ENCODE measurements around the gene FGF4. TPM values are rescaled to one million over a fixed set of nuclear protein-coding genes. Genes with fewer than 3 reads are reported as not detected.

FGF4 gene
- total RNA-seq, 1 donor from 2014 or later, result not detected

DNA sequence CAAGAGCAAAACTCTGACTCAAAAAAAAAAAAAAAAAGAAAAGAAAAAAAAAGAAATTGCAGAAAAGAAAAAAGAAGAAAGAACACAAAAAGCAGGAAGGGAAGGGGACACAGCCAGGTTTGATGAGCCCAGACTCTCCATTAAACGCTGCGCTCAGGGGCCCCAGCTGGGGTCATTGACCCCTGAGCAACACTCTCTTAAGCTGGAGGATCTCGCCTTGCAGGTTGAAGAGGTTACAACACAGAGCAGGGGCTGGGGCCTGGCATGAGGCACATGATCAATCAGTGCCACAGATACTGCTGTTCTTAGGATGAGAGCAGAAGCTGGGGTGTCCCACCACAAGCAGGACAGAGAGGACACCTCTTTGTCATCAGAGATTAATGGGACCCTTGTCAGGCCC is 36.3 kb upstream of the FGF4 start:
- no peak overlapping the region for H3K4me3 ChIP-seq
- peaks cover 71% of the 10 kb centered on the region for H3K27me3 ChIP-seq (ENCODE audit: low read depth)
- no peak for DNase-seq
- H3K9me3 ChIP-seq (replicated peaks), result no peaks in the 10 kb centered on the region
- no peaks in the 10 kb centered on the region for H3K36me3 ChIP-seq
- TF ChIP-seq, protein P1, sequence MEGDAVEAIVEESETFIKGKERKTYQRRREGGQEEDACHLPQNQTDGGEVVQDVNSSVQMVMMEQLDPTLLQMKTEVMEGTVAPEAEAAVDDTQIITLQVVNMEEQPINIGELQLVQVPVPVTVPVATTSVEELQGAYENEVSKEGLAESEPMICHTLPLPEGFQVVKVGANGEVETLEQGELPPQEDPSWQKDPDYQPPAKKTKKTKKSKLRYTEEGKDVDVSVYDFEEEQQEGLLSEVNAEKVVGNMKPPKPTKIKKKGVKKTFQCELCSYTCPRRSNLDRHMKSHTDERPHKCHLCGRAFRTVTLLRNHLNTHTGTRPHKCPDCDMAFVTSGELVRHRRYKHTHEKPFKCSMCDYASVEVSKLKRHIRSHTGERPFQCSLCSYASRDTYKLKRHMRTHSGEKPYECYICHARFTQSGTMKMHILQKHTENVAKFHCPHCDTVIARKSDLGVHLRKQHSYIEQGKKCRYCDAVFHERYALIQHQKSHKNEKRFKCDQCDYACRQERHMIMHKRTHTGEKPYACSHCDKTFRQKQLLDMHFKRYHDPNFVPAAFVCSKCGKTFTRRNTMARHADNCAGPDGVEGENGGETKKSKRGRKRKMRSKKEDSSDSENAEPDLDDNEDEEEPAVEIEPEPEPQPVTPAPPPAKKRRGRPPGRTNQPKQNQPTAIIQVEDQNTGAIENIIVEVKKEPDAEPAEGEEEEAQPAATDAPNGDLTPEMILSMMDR (IDR thresholded peaks at IDR 0.05; ENCODE audit: borderline replicate concordance), result no peak
- no peak overlapping the region for H3K27ac ChIP-seq (replicated peaks)
- intact Hi-C loops (cut with micrococcal nuclease), result no loop called here
- no peaks in the 10 kb centered on the region for H3K4me1 ChIP-seq

- Histone ChIP-seq H3K36me3 (no peaks in the 10 kb centered on the region), H3K9me3 (replicated peaks) (no peaks in the 10 kb centered on the region), H3K4me1 (no peaks in the 10 kb centered on the region), H3K27me3 (ENCODE audit: low read depth) (peaks cover 62% of the 10 kb centered on the region), H3K4me3 (no peak overlapping the region), H3K27ac (replicated peaks) (no peak overlapping the region)
- TF ChIP-seq, protein P1 (IDR thresholded peaks at IDR 0.05; ENCODE audit: borderline replicate concordance), result no peak
- intact Hi-C loops (cut with micrococcal nuclease), result no loop called here
- DNase-seq, result no peak
Measured at GRCh38 chr11:69810289-69811118, 35.4 kb upstream of the FGF4 start.

GRCh38 chr11:69808667-69809086 is 33.5 kb upstream of the FGF4 start:
- Histone ChIP-seq H3K27ac (replicated peaks) (no peak overlapping the region), H3K27me3 (ENCODE audit: low read depth) (peaks cover 47% of the 10 kb centered on the region), H3K9me3 (replicated peaks) (no peaks in the 10 kb centered on the region), H3K4me3 (no peak overlapping the region), H3K36me3 (no peaks in the 10 kb centered on the region), H3K4me1 (peaks cover 5% of the 10 kb centered on the region)
- DNase-seq, result no peak
- intact Hi-C loops (cut with micrococcal nuclease), result no loop called here
- TF ChIP-seq, protein P1 (IDR thresholded peaks at IDR 0.05; ENCODE audit: borderline replicate concordance), result no peak

DNA sequence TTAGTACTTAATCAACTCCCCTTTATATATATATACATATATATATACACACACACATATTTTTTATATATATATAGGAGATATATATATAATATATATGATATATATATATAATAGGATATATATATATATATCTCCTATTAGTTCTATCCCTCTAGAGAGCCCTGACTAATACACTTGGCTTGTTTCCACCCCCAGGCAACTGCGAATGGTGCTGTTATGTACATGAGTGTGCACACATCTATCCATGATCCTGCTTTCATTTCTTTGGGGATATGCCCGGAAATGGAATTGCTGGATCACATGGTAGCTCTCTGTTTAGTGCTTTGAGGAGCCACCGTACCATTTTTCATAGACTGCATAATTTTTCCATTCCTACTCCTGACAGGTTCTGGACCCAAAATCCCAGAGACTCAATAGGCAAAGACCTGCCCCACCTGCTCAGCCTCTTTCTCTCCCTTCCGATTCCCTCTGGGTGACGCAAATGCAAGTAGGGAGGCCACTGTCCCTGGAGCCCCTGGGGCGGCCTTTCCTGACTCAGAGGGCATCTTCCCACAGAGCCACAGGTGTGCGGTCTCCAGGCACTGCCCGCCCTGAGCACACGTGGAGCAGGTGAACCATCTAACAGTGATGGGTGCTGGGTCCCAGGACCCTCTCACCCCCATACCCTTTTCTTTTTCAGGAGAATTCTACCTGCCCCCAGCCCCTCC is 32.1 kb upstream of the FGF4 start:
- H3K9me3 ChIP-seq (replicated peaks), result no peaks in the 10 kb centered on the region
- H3K27me3 ChIP-seq (ENCODE audit: low read depth), result peaks cover 35% of the 10 kb centered on the region
- H3K4me1 ChIP-seq, result peaks cover 5% of the 10 kb centered on the region
- TF ChIP-seq, protein P1 (IDR thresholded peaks at IDR 0.05; ENCODE audit: borderline replicate concordance), result no peak
- intact Hi-C loops (cut with micrococcal nuclease), result no loop called here
- no peaks in the 10 kb centered on the region for H3K36me3 ChIP-seq
- H3K27ac ChIP-seq (replicated peaks), result no peak overlapping the region
- no peak overlapping the region for H3K4me3 ChIP-seq
- DNase-seq, result no peak

GRCh38 chr11:69804769-69805508 is 29.8 kb upstream of the FGF4 start:
- Histone ChIP-seq H3K36me3 (no peaks in the 10 kb centered on the region), H3K27ac (replicated peaks) (peak overlapping the region; percentile 42), H3K4me1 (peaks cover 5% of the 10 kb centered on the region), H3K9me3 (replicated peaks) (no peaks in the 10 kb centered on the region), H3K27me3 (ENCODE audit: low read depth) (peaks cover 23% of the 10 kb centered on the region), H3K4me3 (no peak overlapping the region)
- peak; percentile 35 for DNase-seq
- TF ChIP-seq, protein P1 (IDR thresholded peaks at IDR 0.05; ENCODE audit: borderline replicate concordance), result no peak
- intact Hi-C loops (cut with micrococcal nuclease), result no loop called here
